Activated CD4-positive, alpha-beta T cell treated with anti-CD3 and anti-CD28 coated beads, Interleukin-2, Interleukin-6, amounts not matched to agents 100 ng/mL and 50 ng/mL, durations not matched to agents 16 hours and 8 hours (primary cell): ENCODE data around the gene DCDC2C.

Experiments
- DNase-seq: peaks from one replicate; pipeline ENCODE4 v3.0.0-alpha.2; 2020

DCDC2C gene

DNA sequence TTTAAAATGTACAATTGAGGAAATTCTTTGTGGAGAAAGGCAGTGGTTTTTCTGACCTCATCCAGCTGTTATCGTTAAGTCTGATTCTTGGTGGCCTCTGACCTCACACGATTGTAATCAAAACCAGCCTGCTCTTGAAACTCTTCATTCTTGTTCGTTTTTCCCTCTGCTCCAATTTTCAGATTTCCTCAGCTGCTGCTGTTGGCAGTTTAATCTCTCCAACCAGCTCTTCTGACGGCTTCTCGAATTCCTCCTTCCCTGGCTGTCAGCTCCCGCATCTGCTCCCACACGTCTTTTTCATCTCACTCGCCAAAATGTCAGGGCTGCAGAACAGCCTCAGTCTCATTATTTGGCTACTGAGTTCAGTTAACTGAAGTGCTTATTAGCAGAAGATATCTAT lies 136.1 kb downstream of the DCDC2C start:
- DNase-seq: no peak

DNA sequence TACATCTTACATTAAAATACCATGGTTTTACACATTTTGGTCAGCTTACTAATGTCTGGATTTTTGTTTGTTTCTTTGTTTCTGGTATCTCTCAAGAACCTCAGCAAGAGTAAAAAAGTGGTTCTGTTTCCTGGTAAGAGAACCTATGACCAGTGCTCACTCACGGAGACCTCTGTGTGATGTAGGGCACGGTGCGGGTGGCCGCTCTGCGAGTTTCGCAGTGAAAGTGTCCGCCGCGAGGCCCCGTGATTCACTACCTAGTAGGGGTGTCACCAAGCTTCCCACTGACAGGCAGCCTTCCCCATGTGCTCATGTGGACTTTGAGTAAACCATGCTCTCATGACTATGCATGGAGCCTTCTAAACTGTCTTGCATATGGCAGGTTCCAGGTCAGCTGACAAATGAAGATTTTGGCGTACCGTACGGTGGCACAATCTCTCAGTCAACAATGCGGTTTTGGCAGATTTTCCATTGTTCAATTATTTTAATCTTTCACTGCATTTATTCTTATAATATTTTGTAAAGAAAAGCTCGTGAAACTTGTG lies 137.3 kb downstream of the DCDC2C start:
- DNase-seq: no peak

DNA sequence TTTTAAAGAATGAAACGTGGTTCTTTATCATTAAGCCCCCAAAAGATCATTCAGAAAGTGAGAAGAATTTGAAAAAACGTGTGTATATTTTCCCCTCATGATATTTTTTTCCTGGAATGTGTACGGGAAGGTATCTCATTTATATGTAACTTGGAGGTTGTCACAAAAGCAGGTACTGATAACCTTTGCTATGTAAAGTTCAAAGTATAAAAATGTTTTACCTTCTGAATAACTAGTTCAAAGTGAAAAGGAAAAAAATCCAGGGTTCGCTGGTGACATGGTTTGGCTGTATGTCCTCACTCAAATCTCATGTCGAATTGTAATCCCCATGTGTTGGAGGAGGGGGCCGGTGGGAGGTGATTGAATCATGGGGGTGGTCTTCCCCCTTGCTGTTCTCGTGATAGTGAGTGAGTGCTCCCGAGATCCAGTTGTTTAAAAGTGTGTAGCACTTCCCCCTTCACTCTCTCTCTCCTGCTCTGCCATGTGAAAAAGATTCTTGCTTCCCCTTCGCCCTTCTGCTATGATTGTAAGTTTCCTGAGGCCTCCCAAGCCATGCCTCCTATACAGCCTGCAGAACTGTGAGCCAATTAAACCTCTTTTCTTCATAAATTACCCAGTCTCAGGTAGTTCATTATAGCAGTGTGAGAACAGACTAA lies 144.2 kb downstream of the DCDC2C start:
- no peak for DNase-seq

DNA sequence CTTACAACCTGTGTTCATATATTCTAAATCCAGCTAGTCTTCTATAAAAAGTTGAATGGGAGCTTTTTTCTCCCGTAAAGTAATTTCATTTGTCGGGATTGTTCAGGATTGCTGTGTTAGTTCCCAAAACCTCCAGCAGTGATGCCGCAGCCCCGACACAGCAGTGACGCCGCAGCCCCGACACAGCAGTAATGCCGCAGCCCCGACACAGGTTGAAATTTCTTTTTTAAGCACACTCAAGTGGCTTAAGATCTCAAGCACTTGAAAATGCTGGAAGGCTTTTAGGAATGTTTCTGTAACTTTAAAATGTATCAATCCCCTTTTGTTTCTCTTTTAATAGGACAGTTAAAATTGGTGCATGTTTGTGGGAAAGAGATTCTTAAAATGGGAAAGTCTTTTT lies 145.4 kb downstream of the DCDC2C start:
- DNase-seq: no peak

DNA sequence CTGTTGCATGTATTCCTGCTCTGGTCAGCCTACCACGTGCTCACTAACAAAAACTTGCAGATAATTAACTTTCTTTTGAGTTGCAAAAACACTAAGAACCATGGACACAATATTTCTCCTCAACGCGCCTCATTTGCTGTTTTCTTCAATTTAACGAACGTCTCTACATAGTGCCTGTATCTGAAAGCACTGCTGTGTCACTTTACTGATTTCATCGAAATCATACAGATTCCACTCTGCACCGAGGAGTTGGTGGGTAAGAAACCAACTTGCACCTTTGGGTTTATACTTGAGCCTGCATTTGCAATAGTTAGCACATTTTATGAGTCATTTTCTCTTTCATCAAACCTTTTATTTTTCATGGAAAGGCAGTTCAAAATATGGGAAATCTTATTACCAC lies 145.8 kb downstream of the DCDC2C start:
- no peak for DNase-seq

DNA sequence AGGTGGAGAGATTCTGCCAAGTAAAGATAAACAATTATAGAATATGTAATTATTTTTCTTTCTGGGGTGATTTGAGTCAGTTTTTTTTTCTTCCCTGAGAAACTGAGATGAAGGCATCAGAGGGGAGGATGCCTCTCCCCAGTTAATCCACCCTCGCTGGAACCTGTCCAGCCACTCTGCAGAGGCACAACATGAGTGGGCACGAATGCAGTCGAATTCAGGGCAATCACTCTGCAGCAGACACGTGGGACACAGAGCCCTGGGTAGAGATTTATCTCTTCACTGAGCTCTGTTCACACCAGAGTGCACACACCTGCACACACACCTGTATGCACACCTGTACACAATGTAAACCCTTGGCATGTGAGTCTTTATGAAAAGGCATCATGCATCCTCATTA lies 154.2 kb downstream of the DCDC2C start:
- DNase-seq: no peak

DNA sequence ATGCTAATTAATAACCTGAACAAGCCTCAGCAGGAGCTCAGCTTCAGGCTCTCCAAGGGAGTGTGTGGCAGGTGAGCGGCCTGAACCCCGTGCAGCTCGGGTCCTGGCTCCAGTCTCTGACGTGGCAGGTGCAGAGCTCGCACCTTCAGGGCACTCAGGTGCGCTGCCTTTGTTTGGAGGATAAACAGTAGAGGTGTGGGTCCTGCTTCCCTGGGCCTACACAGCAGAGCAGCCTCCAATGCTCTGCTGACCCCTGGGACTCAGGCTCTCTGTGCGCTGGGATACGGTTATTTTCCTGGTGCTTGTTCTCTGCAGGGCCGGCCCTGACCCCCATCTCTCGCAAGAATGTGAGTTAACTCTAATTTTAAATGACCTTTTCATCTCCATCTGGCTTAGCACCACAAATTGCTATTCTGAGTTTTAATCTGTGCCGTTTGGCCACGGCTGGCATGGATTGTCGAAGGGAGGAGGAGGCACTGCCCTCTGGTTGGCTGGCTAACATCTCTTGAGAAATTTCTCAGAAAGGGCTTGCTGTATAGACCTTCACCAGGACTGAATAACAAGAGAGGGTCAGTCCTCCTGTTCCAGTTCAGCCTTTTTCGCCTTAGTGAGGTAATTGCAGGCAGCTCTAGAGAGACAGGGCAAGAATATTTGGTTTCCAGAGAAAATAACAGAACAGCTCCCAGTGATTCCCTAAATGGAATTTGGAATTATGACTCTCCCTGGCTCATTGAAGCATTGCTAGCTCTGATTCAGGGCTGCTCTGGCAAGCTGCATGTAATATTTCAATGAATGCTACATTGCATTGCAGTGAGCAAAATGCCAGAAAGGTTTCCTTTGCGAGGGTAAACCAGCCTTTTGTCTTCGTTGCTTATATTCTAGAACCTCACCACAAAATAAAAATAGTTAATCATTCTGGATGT lies 161.8 kb downstream of the DCDC2C start:
- no peak for DNase-seq

DNA sequence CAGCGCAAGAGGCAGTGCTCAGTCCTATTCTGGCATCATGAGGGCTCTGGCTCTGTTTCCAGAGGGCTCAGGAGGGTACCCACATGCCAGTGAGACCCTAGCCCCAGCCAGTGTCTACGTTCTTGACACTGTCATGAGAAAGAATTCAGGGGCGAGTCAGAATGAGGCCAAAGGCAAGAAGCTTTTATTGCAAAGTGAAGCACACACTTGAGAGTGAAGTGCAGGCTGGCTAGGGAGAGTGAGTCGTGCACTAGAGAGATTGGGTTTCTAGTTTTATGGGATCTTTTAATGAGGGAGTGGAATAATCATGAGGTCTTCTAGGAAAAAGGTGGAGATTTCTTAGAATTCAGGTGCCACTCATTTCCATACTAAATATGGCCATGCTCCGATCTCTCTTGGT lies 164.1 kb downstream of the DCDC2C start:
- DNase-seq: no peak

DNA sequence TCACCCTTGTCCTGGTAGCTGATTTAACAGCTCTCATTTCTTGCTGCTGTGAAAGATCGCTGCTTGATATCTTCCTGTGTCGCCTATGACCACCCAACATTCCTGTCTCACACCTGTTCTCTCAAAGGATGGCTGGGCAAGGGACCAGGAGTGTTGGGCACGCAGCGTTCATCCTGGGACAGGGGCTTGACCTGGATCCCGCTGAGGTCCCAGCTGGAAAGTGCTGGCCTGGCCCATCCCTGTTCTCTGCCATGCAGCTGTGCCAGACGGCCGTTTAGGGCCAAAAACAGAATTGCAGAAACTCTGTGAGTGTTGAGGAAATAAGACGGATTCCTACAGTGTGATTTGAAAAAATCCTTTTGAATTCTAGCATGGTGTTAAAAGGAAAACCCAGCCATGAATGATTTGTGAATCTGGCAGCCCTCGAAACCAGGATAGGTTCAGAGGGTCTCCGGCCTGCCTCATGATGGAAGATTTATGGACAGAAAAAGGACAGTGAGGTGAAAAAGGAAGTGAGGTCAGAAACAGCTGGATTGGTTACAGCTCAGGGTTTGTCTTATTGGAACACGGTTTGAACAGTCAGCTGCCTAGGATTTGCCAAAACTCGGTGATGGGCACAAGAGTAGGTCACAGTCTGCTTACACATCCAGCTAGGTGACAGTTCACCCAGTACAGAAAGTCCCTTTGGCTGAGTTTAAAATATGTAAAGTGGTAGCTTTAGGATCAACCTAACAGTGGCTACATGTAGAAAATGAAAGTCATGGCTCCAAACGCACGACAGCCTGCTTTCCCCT lies 164.8 kb downstream of the DCDC2C start:
- no peak for DNase-seq

DNA sequence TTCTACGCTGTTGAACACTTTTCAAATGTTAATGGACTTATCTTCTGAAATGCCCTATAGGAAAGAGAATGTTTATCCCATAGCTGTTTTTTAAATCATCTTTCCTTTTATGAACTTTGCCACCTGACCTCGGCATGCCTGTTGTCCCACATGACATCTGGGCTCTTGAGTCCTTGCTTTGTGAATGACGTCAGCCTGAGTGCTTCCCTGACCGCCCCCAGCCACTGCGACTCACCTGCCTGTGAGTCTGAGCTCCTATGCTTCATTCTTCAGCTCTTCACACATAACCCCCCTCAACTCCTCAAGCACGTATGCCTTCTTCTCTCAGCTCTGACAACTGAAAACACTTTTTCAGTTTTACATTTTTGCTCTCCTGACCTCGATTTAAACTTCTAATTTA lies 166.8 kb downstream of the DCDC2C start:
- no peak for DNase-seq

DNA sequence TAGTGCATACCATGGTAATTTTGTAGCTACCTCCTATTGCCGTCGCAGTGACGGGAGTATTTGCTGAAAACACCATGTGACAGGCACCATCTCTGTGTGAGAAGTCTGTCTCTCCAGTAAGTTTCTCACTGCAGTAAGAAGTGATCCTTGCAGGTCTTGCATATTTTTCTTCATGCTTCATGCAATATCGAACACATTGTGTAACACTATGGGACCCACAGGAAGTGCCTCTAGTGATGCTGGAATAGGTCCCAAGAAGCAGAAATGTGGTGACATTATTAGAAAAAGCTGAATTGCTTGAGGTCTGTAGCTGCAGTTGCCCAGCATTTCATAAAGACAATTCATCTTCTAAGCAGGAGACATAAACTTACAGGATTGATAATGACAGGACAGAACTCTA lies 167.6 kb downstream of the DCDC2C start:
- no peak for DNase-seq

DNA sequence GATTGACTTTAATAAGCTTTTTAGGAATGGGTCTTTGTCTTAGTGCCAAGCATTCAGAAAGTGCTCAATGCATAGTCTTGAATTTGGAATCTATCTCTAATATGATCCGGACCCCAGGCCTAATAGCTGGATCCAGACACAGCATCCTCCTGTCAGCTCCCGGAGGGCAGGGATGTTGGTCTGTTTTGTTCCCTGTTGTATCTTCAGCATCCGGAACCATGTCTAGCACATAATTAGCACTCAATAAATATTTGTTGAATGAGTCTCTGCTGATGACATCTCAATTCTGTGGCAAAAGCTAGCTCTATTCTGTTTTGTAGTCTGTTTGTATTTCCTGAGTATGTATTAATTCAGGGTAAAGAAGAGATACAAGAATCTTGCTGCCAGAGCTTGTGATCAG lies 169.1 kb downstream of the DCDC2C start:
- DNase-seq: no peak

DNA sequence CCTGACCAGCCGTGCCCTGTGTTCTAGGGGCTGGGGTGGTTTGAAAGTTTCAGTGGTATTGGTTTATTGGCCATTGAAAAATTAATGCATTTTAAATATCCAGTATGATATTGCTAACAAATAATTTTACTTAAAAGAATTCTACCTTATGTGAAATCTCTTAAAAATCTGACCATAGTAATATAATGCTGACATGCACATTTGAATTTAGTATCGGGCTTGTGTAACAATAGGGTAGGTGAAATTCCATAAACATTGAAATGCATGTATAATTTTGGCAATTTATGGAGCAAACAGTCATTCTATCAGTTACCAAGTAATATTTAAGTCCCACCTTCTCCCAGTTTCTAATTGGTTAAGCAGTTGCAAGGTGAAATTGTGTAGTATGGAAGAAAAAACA lies 170.5 kb downstream of the DCDC2C start:
- DNase-seq: no peak

DNA sequence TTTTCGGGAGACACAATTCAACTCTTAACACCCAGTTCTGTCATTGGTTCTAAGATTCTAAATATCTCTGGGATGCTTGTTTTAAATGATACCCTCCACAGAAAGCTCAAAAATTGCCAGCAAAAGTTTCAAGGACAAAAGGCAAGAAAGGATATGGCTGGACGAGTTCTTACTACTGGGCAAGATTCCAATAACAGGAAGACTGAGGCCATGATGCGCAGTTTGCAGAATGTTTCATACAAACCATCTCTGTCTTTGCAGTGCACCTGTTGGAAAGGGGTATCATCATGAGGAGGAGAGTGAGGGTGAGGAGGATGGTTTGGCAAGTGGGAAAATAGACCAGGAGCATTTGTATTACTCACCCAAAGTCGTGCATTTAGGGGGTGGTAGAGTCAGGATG lies 172.8 kb downstream of the DCDC2C start:
- DNase-seq: no peak

DNA sequence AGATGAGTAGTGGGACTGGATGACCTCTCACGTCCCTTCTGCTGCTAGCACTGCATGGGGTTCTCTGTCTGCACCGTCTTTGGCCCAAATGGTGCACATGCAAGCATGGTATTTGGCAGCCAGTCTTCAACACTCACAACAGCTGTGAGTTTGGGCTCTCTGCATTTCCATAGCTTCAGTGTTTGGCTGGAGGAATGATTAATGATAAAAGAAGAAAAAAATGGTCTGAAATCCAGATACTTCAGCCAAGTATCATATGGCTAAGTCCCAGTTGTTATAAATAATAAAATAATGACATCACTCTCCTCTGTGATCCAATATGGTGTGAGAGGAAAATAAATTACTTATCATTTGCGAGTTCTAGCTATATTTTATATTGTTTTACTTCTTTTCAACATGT lies 173.3 kb downstream of the DCDC2C start:
- no peak for DNase-seq

DNA sequence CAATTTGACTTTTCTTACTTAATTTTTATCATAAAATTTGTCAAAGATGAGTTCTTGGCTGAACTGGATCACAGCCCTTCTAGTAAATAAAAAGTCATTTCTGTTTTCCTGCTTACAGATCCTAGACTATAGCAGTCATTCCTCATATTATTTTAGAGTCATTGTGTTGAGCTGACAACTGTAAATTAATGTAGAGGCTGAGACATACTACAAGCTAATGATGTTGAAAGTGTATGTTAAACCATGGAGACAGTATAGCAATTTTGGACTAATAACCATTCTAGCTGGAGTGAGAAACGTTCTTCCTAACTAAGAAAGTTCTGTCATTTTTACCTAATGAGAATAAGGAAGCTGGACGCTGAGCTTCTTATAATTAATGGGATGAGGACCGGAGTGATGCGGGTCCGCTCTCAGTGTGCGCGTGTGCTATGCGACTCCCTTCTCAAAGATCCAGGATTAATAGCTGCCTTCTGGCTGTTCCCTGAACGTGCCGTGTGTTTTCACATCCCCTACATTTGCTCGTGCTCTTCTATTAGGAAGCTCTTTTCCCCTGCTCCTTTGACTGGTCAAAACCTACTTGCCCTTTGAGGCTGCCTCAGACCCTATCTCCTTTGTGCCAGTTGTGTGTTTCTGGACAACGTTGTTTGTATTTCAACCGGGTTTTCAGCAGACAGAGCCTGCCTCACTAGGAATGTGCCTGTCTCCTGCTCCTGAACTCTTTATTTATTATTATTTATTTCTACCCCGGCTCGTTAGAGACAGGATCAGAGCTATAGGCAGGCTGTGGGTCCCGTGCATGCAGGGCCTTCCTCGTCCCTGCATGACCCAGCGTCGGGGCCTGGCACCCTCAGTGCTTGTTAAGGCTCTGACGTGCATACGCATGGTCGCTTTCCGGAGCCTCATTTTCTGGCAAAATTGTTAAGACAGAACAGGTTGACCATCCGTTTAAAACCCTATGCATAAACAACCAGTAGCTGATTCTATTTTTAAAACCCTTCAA lies 182.6 kb downstream of the DCDC2C start:
- DNase-seq: no peak

DNA sequence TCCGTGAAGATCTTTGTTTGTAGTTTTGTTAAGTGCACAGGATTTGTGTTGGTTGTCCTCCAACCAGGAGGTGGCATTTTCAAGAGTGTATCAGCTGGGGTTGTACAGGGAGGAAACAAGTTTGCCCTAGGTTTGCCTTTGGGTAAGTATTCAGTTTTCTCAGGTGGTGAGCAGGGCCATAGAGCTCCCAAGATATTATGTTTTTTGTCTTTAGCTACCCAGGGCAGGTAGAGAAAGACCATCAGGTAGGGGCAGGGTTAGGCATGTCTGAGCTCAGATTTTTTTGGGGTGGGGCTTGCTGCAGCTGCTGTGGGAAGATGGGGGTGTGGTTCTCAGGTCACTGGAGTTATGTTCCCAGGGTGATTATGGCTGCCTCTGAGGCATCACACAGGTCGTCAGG lies 191.6 kb downstream of the DCDC2C start:
- DNase-seq: no peak
